IMR-90 (cell line): Measurements from ENCODE around the gene TPCN1. TPM values are rescaled to one million over a fixed set of nuclear protein-coding genes. Genes with fewer than 3 reads are reported as not detected.
A peak's percentile ranks its signal among the peaks of the same experiment; 100 is the strongest.

Source experiments
- ATAC-seq: fragments of 200-7000 bp; cut with Tn5 transposase; 2 replicates; pipeline ENCODE4 v1.9.1; 2020; ENCODE audit warnings: low read depth, mild to moderate bottlenecking, moderate library complexity
- BruUV-seq: library from RNA; stranded (reverse); fragments of 400-500 nt; replicated peaks from 2 replicates; lab custom pipeline; 2021; lab: Mats Ljungman, UMichigan
- CTCF ChIA-PET: fragments of 300-600 bp; formaldehyde crosslinking; extraction: SDS; loops from one replicate; lab custom pipeline; 2021; ENCODE audit warnings: antibody characterized with exemption; lab: Yijun Ruan, JAX
- POLR2A ChIA-PET: fragments of 300-600 bp; sonication (Branson Sonifier 250); formaldehyde crosslinking; loops from one replicate; lab custom pipeline; 2022; ENCODE audit warnings: antibody characterized with exemption; ENCODE audit not compliant: unreplicated experiment; lab: Charles Lee
- DNase-seq: peaks from one replicate; pipeline ENCODE4 v3.0.0; 2013
- H2AFZ ChIP-seq: replicated peaks from 2 replicates; pipeline ENCODE3; 2013; ENCODE audit warnings: low read length, mild to moderate bottlenecking; ENCODE audit not compliant: poor library complexity
- H2AK5ac ChIP-seq: 2 replicates; pipeline ENCODE4 v1.6.1; 2013; ENCODE audit warnings: low read depth, low read length, inconsistent platforms
- H2AK9ac ChIP-seq: replicated peaks from 2 replicates; pipeline ENCODE3; 2013; ENCODE audit warnings: mild to moderate bottlenecking, low read depth, low read length, moderate library complexity; ENCODE audit not compliant: poor library complexity
- H2BK120ac ChIP-seq: 2 replicates; pipeline ENCODE4 v1.6.1; 2013; ENCODE audit warnings: low read depth, low read length, inconsistent platforms
- H2BK15ac ChIP-seq: 3 replicates; pipeline ENCODE4 v1.6.1; 2013; ENCODE audit warnings: low read depth, low read length, inconsistent platforms
- H2BK20ac ChIP-seq: 2 replicates; pipeline ENCODE4 v1.6.1; 2013; ENCODE audit warnings: low read depth, mild to moderate bottlenecking, inconsistent platforms, low read length, moderate library complexity
- H2BK5ac ChIP-seq: 2 replicates; pipeline ENCODE4 v1.6.1; 2013; ENCODE audit warnings: mild to moderate bottlenecking, low read depth, low read length, inconsistent platforms; ENCODE audit not compliant: poor library complexity, severe bottlenecking
- H3K14ac ChIP-seq: replicated peaks from 2 replicates; pipeline ENCODE4 v1.6.1; 2013; ENCODE audit warnings: low read depth, low read length, inconsistent platforms
- H3K18ac ChIP-seq: 2 replicates; pipeline ENCODE4 v1.6.1; 2013; ENCODE audit warnings: low read depth, low read length, control low read depth
- H3K23ac ChIP-seq: 2 replicates; pipeline ENCODE4 v1.6.1; 2013; ENCODE audit warnings: low read depth, low read length, inconsistent platforms
- H3K27ac ChIP-seq: 2 replicates; pipeline ENCODE4 v1.5.1; 2013; ENCODE audit warnings: mild to moderate bottlenecking, control low read depth, low read length; ENCODE audit not compliant: insufficient read depth
- H3K27me3 ChIP-seq: 2 replicates; pipeline ENCODE4 v1.6.1; 2013; ENCODE audit warnings: low read length; ENCODE audit not compliant: control insufficient read depth, insufficient read depth
- H3K36me3 ChIP-seq: 2 replicates; pipeline ENCODE4 v1.6.1; 2013; ENCODE audit warnings: low read length, mixed read lengths; ENCODE audit not compliant: control insufficient read depth, insufficient read depth
- H3K4ac ChIP-seq: 2 replicates; pipeline ENCODE4 v1.6.1; 2013; ENCODE audit warnings: low read depth, low read length, inconsistent platforms
- H3K4me1 ChIP-seq: 2 replicates; pipeline ENCODE4 v1.6.1; 2013; ENCODE audit warnings: low read length, mixed read lengths; ENCODE audit not compliant: control insufficient read depth, insufficient read depth
- H3K4me2 ChIP-seq: 2 replicates; pipeline ENCODE4 v1.6.1; 2013; ENCODE audit warnings: low read depth, mild to moderate bottlenecking, control low read depth, low read length, moderate library complexity
- H3K4me3 ChIP-seq: 2 replicates; pipeline ENCODE4 v1.5.1; 2013; ENCODE audit warnings: low read depth, mild to moderate bottlenecking, control low read depth, low read length, moderate library complexity; ENCODE audit not compliant: insufficient read depth
- H3K56ac ChIP-seq: 2 replicates; pipeline ENCODE4 v1.6.1; 2013; ENCODE audit warnings: low read length, inconsistent platforms; ENCODE audit not compliant: insufficient read depth; ENCODE audit errors: extremely low read depth
- H3K79me1 ChIP-seq, 2 experiments: 2 replicates each; pipeline ENCODE4 v1.6.1; 2013; ENCODE audit warnings: low read length in 2 of 2, inconsistent platforms in 1 of 2, low read depth in 1 of 2
- H3K9ac ChIP-seq: 2 replicates; pipeline ENCODE4 v1.6.1; 2013; ENCODE audit warnings: low read depth, low read length, control low read depth
- H3K9me1 ChIP-seq: 2 replicates; pipeline ENCODE4 v1.6.1; 2013; ENCODE audit warnings: low read length, inconsistent platforms; ENCODE audit not compliant: insufficient read depth
- H3K9me3 ChIP-seq: 2 replicates; pipeline ENCODE4 v1.6.1; 2013; ENCODE audit warnings: low read length; ENCODE audit not compliant: control insufficient read depth, insufficient read depth
- H4K20me1 ChIP-seq: 2 replicates; pipeline ENCODE4 v1.6.1; 2013; ENCODE audit warnings: low read length, inconsistent platforms; ENCODE audit not compliant: insufficient read depth
- H4K5ac ChIP-seq: 2 replicates; pipeline ENCODE4 v1.6.1; 2013; ENCODE audit warnings: mild to moderate bottlenecking, low read depth, low read length, control low read depth
- H4K8ac ChIP-seq, 2 experiments: 2 replicates each; pipeline ENCODE4 v1.6.1; 2013; ENCODE audit warnings: low read depth in 2 of 2, low read length in 2 of 2, control low read depth in 1 of 2, inconsistent platforms in 1 of 2
- H4K91ac ChIP-seq: 2 replicates; pipeline ENCODE4 v1.6.1; 2013; ENCODE audit warnings: low read depth, low read length, inconsistent platforms; ENCODE audit not compliant: insufficient read depth
- BHLHE40 ChIP-seq: fragments of 150-350 bp; IDR thresholded peaks from 2 replicates; pipeline ENCODE4 v1.6.1; 2016; ENCODE audit warnings: mild to moderate bottlenecking, low read depth, low read length
- MAZ ChIP-seq: IDR thresholded peaks from 2 replicates; pipeline ENCODE4 v1.6.1; 2012; ENCODE audit warnings: low read depth, mild to moderate bottlenecking, low read length, improper control_type of control experiment, moderate library complexity, borderline replicate concordance
- MXI1 ChIP-seq: IDR thresholded peaks from 2 replicates; pipeline ENCODE4 v1.6.1; 2012; ENCODE audit warnings: low read depth, mild to moderate bottlenecking, low read length, moderate library complexity, borderline replicate concordance
- NFE2L2 ChIP-seq: fragments of 150-350 bp; IDR thresholded peaks from 2 replicates; pipeline ENCODE4 v1.6.1; 2016; ENCODE audit warnings: low read depth, mild to moderate bottlenecking, low read length
- POLR2A ChIP-seq: IDR thresholded peaks from 2 replicates; pipeline ENCODE4 v1.6.1; 2012; ENCODE audit warnings: mild to moderate bottlenecking, low read depth, low read length
- WGBS, 2 experiments: methylation state at CpG; one replicate each; pipeline versions ENCODE4 v1.1.5 to v1.1.7; 2013; ENCODE audit warnings: missing lambda C conversion rate in 2 of 2; ENCODE audit not compliant: insufficient read length in 1 of 2; ENCODE audit errors: extremely low coverage in 2 of 2; 5-methylcytosine and 5-hydroxymethylcytosine counted together
- dilution Hi-C: fragments of 300-500 bp; cut with HindIII; formaldehyde crosslinking; loops from one replicate; pipeline ENCODE4 v1.14.3; 2018; ENCODE audit warnings: low sequenced_read_pairs; ENCODE audit not compliant: unreplicated experiment
- in situ Hi-C: fragments of 300-500 bp; cut with MboI; formaldehyde crosslinking; loops from 3 replicates; pipeline ENCODE4 v1.14.3; 2019; ENCODE audit warnings: low sequenced_read_pairs, inconsistent platforms, mixed read lengths
- intact Hi-C: fragments of 100-400 bp; cut with micrococcal nuclease; formaldehyde crosslinking; loops from 2 replicates; pipeline ENCODE4 v1.10.0; 2022
- polyA plus RNA-seq, 3 experiments: library from polyadenylated mRNA; depleted of rRNA; stranded (reverse); fragments of >200 nt; gene quantifications; 2 replicates each; pipeline ENCODE4 v1.2.3, GENCODE V29; 2012; ENCODE audit warnings: low replicate concordance in 1 of 3
- total RNA-seq: library from RNA; depleted of rRNA; stranded (reverse); fragments of >200 nt; gene quantifications from 2 replicates; pipeline ENCODE4 v1.2.3, GENCODE V29; 2012
- TF ChIP-seq, protein P1 (sequence below): fragments of 150-350 bp; IDR thresholded peaks from 2 replicates; pipeline ENCODE4 v1.6.1; 2017; ENCODE audit warnings: mild to moderate bottlenecking, antibody characterized with exemption, low read length, low read depth

TPCN1 gene
- total and polyA plus RNA-seq, 2 of the 4 experiments (the other 2 are of a cell fraction), result 2.0 to 13.2 TPM

DNA sequence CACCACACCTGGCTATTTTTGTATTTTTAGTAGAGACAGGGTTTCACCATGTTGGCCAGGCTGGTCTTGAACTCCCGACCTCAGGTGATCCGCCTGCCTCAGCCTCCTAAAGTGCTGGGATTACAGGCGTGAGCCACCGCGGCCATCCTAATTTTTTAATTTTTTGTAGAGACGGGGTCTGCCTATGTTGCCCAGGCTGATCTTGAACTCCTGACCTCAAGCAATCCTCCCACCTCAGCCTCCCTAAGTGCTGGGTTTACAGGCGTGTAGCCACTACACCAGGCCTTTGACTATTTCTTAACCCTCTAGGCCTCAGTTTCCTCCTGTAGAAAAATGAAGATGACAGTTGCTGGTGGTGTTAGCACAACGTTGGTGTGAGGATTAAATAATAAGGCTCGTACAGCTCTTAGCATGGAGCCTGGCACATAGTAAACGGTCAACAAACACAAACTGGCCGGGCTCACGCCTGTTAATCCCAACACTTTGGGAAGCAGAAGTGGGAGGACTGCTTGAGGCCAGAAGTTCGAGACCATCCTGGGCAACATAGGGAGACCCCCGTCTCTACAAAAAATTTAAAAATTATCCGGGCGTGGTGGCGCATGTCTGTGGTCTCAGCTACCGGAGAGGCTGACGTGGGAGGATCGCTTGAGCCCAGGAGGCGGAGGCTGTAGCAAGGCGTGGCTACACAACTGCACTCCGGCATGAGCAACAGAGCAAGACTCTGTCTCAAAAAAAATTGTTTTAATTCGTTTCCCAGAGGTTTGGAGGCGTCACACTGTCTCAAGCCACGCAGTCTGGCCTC, 37.0 kb upstream of the TPCN1 start:
- ATAC-seq (peak; percentile 72), DNase-seq (no peak)
- in situ Hi-C loops (loop anchor here (25.0 kb wide), 1 partner anchor 1228 kb away; the partner anchor contains the start of gene TBX5), dilution Hi-C loops (no loop called here), intact Hi-C loops (no loop called here)
- peak overlapping the region; percentile 87 for H3K4ac ChIP-seq
- no peak overlapping the region for H2BK20ac ChIP-seq
- H3K27me3 ChIP-seq, result no peaks in the 10 kb centered on the region
- H3K23ac ChIP-seq, result peak overlapping the region; percentile 51
- peaks cover 15% of the 10 kb centered on the region for H3K36me3 ChIP-seq
- peak overlapping the region; percentile 81 for H4K91ac ChIP-seq
- H2AK5ac ChIP-seq, result peak overlapping the region; percentile 83
- H3K9ac ChIP-seq, result peak overlapping the region; percentile 62
- peak overlapping the region; percentile 89 for H2AK9ac ChIP-seq
- no peaks in the 10 kb centered on the region for H3K9me1 ChIP-seq
- peak overlapping the region; percentile 27 for H2BK5ac ChIP-seq
- ChIA-PET CTCF (interaction anchor here (1.1 kb wide), 1 partner anchor 9 kb away, joined by 5 read pairs; no protein-coding TSS in a partner anchor), POLR2A (no interaction called here)
- H3K4me1 ChIP-seq, result peaks cover 5% of the 10 kb centered on the region; the same call in 1 of the 2 replicates
- H4K8ac ChIP-seq, result peak overlapping the region; percentile 27 to 57
- H2BK15ac ChIP-seq, result no peak overlapping the region
- no TSS peak for BruUV-seq
- peak overlapping the region; percentile 24 for H4K5ac ChIP-seq
- peak overlapping the region; percentile 5; the same call in 1 of the 2 replicates for H3K18ac ChIP-seq
- peak overlapping the region; percentile 66 for H3K4me2 ChIP-seq
- peak overlapping the region; percentile 67 for H3K4me3 ChIP-seq
- H4K20me1 ChIP-seq, result no peaks in the 10 kb centered on the region; the same call in 1 of the 2 replicates
- H3K79me1 ChIP-seq, result peaks cover 37 to 65% of the 10 kb centered on the region in 2 experiments
- peak overlapping the region; percentile 89 for H3K14ac ChIP-seq
- 26% methylated on average over 13 of the region's 26 CpGs; no CpG with 5 or more reads in 1 of the 2 experiments for WGBS, 2 experiments
- H2AFZ ChIP-seq, result peak overlapping the region; percentile 96
- peak overlapping the region; percentile 64 for H3K56ac ChIP-seq
- 0 out of 2 replicates have a peak, but pooled peaks have one; percentile 12 for TF ChIP-seq MXI1
- no peak for TF ChIP-seq POLR2A
- 0 out of 2 replicates have a peak, but pooled peaks have one; percentile 8 for TF ChIP-seq MAZ
- TF ChIP-seq, protein P1, sequence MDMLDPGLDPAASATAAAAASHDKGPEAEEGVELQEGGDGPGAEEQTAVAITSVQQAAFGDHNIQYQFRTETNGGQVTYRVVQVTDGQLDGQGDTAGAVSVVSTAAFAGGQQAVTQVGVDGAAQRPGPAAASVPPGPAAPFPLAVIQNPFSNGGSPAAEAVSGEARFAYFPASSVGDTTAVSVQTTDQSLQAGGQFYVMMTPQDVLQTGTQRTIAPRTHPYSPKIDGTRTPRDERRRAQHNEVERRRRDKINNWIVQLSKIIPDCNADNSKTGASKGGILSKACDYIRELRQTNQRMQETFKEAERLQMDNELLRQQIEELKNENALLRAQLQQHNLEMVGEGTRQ, result no peak
- no peak for TF ChIP-seq NFE2L2
- no peak for TF ChIP-seq BHLHE40
- no peak overlapping the region for H2BK120ac ChIP-seq
- H3K9me3 ChIP-seq, result no peaks in the 10 kb centered on the region
- peak overlapping the region; percentile 39 for H3K27ac ChIP-seq
